H1 (cell line): ENCODE measurements around the gene ZBTB2. TPM values are rescaled to one million over a fixed set of nuclear protein-coding genes. Genes with fewer than 3 reads are reported as not detected.

Source experiments
- CTCF ChIA-PET: fragments of 300-600 bp; sonication (Branson Sonifier 250); formaldehyde crosslinking; loops from one replicate; lab custom pipeline; 2021; ENCODE audit not compliant: partially characterized antibody; lab: Charles Lee
- POLR2A ChIA-PET: fragments of 300-600 bp; sonication (Branson Sonifier 250); formaldehyde crosslinking; loops from one replicate; lab custom pipeline; 2021; ENCODE audit warnings: inconsistent platforms; ENCODE audit not compliant: partially characterized antibody; lab: Charles Lee
- DNase-seq, 2 experiments: peaks; one replicate each; pipeline versions ENCODE4 v3.0.0 to v3.0.0-alpha.2; 2010 to 2022; ENCODE audit warnings: low spot score in 2 of 2, low read depth in 1 of 2, mixed read lengths in 1 of 2
- FAIRE-seq: peaks from 2 replicates; lab custom pipeline; 2011; peaks lifted over from hg19 to GRCh38; lab: Jason Lieb, UNC
- H2AFZ ChIP-seq: 2 replicates; pipeline ENCODE4 v1.8.1; 2012; ENCODE audit warnings: low read length, inconsistent platforms
- H2AK5ac ChIP-seq: 2 replicates; pipeline ENCODE4 v1.6.1; 2013; ENCODE audit warnings: low read depth, low read length
- H2BK120ac ChIP-seq: replicated peaks from 2 replicates; pipeline ENCODE3; 2013; ENCODE audit warnings: low read depth, low read length, inconsistent platforms
- H2BK12ac ChIP-seq: 2 replicates; pipeline ENCODE4 v1.6.1; 2013; ENCODE audit warnings: low read depth, low read length
- H2BK15ac ChIP-seq: 2 replicates; pipeline ENCODE4 v1.6.1; 2013; ENCODE audit warnings: low read length
- H2BK20ac ChIP-seq: 2 replicates; pipeline ENCODE4 v1.6.1; 2013; ENCODE audit warnings: low read length
- H2BK5ac ChIP-seq: 2 replicates; pipeline ENCODE4 v1.6.1; 2013; ENCODE audit warnings: low read depth, low read length
- H3K14ac ChIP-seq: 2 replicates; pipeline ENCODE4 v1.6.1; 2013; ENCODE audit warnings: inconsistent platforms; ENCODE audit not compliant: insufficient read length
- H3K18ac ChIP-seq: 2 replicates; pipeline ENCODE4 v1.6.1; 2013; ENCODE audit warnings: low read length; ENCODE audit errors: extremely low read depth
- H3K23ac ChIP-seq: 2 replicates; pipeline ENCODE4 v1.6.1; 2013; ENCODE audit warnings: inconsistent platforms; ENCODE audit not compliant: insufficient read length
- H3K23me2 ChIP-seq: 2 replicates; pipeline ENCODE4 v1.6.1; 2013; ENCODE audit warnings: low read depth, low read length
- H3K27ac ChIP-seq: 2 replicates; pipeline ENCODE4 v1.6.1; 2011; ENCODE audit warnings: low read depth, low read length, inconsistent platforms
- H3K27me3 ChIP-seq, 4 experiments: replicated peaks in 1 of 4; 1 replicate in 1 of 4; 2 replicates in 3 of 4; pipeline versions ENCODE4 v1.6.1 to v1.8.1; 2011 to 2013; ENCODE audit warnings: low read length in 3 of 4, mild to moderate bottlenecking in 3 of 4, inconsistent platforms in 2 of 4, mixed read lengths in 2 of 4, moderate library complexity in 1 of 4; ENCODE audit not compliant: control insufficient read depth in 3 of 4, insufficient read depth in 3 of 4; ENCODE audit errors: extremely low read depth in 1 of 4
- H3K36me3 ChIP-seq, 4 experiments: 2 replicates each; pipeline versions ENCODE4 v1.6.1 to v1.8.1; 2011 to 2013; ENCODE audit warnings: mild to moderate bottlenecking in 4 of 4, low read length in 3 of 4, moderate library complexity in 2 of 4, control low read depth in 1 of 4, inconsistent platforms in 1 of 4; ENCODE audit not compliant: insufficient read depth in 4 of 4, control insufficient read depth in 2 of 4
- H3K4ac ChIP-seq: replicated peaks from 2 replicates; pipeline ENCODE3; 2013; ENCODE audit warnings: low read length, low read depth, mixed read lengths, inconsistent platforms; ENCODE audit not compliant: insufficient read length
- H3K4me1 ChIP-seq, 4 experiments: replicated peaks in 1 of 4; 1 replicate in 1 of 4; 2 replicates in 3 of 4; pipeline versions ENCODE4 v1.6.1 to v1.8.1; 2011 to 2013; ENCODE audit warnings: low read length in 3 of 4, inconsistent platforms in 2 of 4, mixed read lengths in 1 of 4; ENCODE audit not compliant: insufficient read depth in 4 of 4, control insufficient read depth in 3 of 4
- H3K4me2 ChIP-seq, 2 experiments: 2 replicates each; pipeline versions ENCODE4 v1.6.1 to v1.8.1; 2011 to 2013; ENCODE audit warnings: low read depth in 2 of 2, low read length in 2 of 2, control low read depth in 1 of 2, inconsistent platforms in 1 of 2, mild to moderate bottlenecking in 1 of 2; ENCODE audit not compliant: insufficient read depth in 1 of 2
- H3K4me3 ChIP-seq, 4 experiments: fragments of 200-600, 300-600 bp in 1 of 4; sonication (generic), shearing (Covaris generic), sonication (Bioruptor Twin) in 1 of 4; 2 replicates each; pipeline versions ENCODE4 v1.5.1 to v1.8.1; 2011 to 2016; ENCODE audit warnings: low read length in 4 of 4, low read depth in 3 of 4, control low read depth in 2 of 4, inconsistent platforms in 2 of 4, mild to moderate bottlenecking in 2 of 4, mixed read lengths in 1 of 4, moderate library complexity in 1 of 4; ENCODE audit not compliant: insufficient read depth in 2 of 4; ENCODE audit errors: extremely low read depth in 1 of 4
- H3K56ac ChIP-seq: replicated peaks from 2 replicates; pipeline ENCODE3; 2013; ENCODE audit warnings: low read depth, mild to moderate bottlenecking, mixed read lengths, low read length, inconsistent platforms; ENCODE audit not compliant: insufficient read length
- H3K79me1 ChIP-seq: 2 replicates; pipeline ENCODE4 v1.6.1; 2013; ENCODE audit warnings: low read depth, low read length, control low read depth
- H3K79me2 ChIP-seq, 2 experiments: 2 replicates each; pipeline versions ENCODE4 v1.6.1 to v1.8.1; 2012 to 2013; ENCODE audit warnings: low read length in 2 of 2, mild to moderate bottlenecking in 2 of 2, inconsistent platforms in 1 of 2; ENCODE audit not compliant: insufficient read depth in 2 of 2, control insufficient read depth in 1 of 2
- H3K9ac ChIP-seq, 4 experiments: replicated peaks in 1 of 4; 1 replicate in 1 of 4; 2 replicates in 3 of 4; pipeline versions ENCODE4 v1.6.1 to v1.8.1; 2011 to 2013; ENCODE audit warnings: low read depth in 3 of 4, low read length in 3 of 4, control low read depth in 2 of 4, mild to moderate bottlenecking in 2 of 4, moderate library complexity in 2 of 4, inconsistent platforms in 1 of 4; ENCODE audit errors: extremely low read depth in 1 of 4
- H3K9me3 ChIP-seq, 2 experiments: 2 replicates each; pipeline versions ENCODE4 v1.6.1 to v1.8.1; 2012 to 2013; ENCODE audit warnings: mild to moderate bottlenecking in 2 of 2, moderate library complexity in 2 of 2, control low read depth in 1 of 2, inconsistent platforms in 1 of 2, low read depth in 1 of 2, low read length in 1 of 2, mixed read lengths in 1 of 2; ENCODE audit not compliant: insufficient read depth in 2 of 2
- H4K20me1 ChIP-seq, 2 experiments: replicated peaks in 1 of 2; 2 replicates each; pipeline versions ENCODE3 to v1.8.1; 2011 to 2013; ENCODE audit warnings: inconsistent platforms in 2 of 2, low read length in 2 of 2, mild to moderate bottlenecking in 1 of 2; ENCODE audit not compliant: insufficient read depth in 2 of 2, control insufficient read depth in 1 of 2
- H4K5ac ChIP-seq: 2 replicates; pipeline ENCODE4 v1.6.1; 2013; ENCODE audit warnings: low read length, low read depth, mixed read lengths, inconsistent platforms; ENCODE audit not compliant: insufficient read length
- H4K8ac ChIP-seq: 2 replicates; pipeline ENCODE4 v1.8.0; 2013; ENCODE audit warnings: mild to moderate bottlenecking, moderate library complexity, low read length, inconsistent platforms; ENCODE audit not compliant: insufficient read depth; ENCODE audit errors: extremely low read depth
- H4K91ac ChIP-seq: replicated peaks from 2 replicates; pipeline ENCODE3; 2013; ENCODE audit warnings: low read length, mixed read lengths, inconsistent platforms; ENCODE audit not compliant: insufficient read length
- ATF2 ChIP-seq: IDR thresholded peaks from 2 replicates; pipeline ENCODE4 v1.6.1; 2012; ENCODE audit warnings: low read length, inconsistent platforms
- CTCF ChIP-seq, 3 experiments: IDR thresholded peaks; 1 replicate in 2 of 3; 2 replicates in 1 of 3; pipeline versions ENCODE4 v1.5.1 to v1.6.1; 2011; ENCODE audit warnings: low read length in 3 of 3, mild to moderate bottlenecking in 3 of 3, inconsistent platforms in 2 of 3, low read depth in 1 of 3, moderate library complexity in 1 of 3; ENCODE audit not compliant: insufficient read depth in 1 of 3; ENCODE audit errors: control extremely low read depth in 1 of 3
- RAD21 ChIP-seq, 2 experiments: IDR thresholded peaks in 1 of 2; conservative IDR thresholded peaks in 1 of 2; 2 replicates each; pipeline ENCODE4 v1.6.1; 2011; ENCODE audit warnings: low read depth in 2 of 2, low read length in 2 of 2, improper control_type of control experiment in 1 of 2, inconsistent platforms in 1 of 2, mild to moderate bottlenecking in 1 of 2, moderate library complexity in 1 of 2
- WGBS, 2 experiments: shearing (Covaris generic) in 1 of 2; methylation state at CpG; one replicate each; pipeline versions ENCODE4 v1.1.6 to v1.1.7; 2013 to 2015; ENCODE audit warnings: low lambda C conversion rate in 2 of 2, mixed read lengths in 2 of 2, inconsistent platforms in 1 of 2, low coverage in 1 of 2, missing lambda C conversion rate in 1 of 2; ENCODE audit not compliant: insufficient replicate concordance in 2 of 2, insufficient coverage in 1 of 2, insufficient read length in 1 of 2; ENCODE audit errors: extremely low coverage in 1 of 2, missing lambda C conversion rate in 1 of 2; 5-methylcytosine and 5-hydroxymethylcytosine counted together
- polyA plus RNA-seq, 7 experiments: library from polyadenylated mRNA; depleted of rRNA in 3 of 7; stranded (reverse) in 5 of 7; unstranded in 2 of 7; fragments of >200 nt in 5 of 7; fragments of 200-250 nt in 2 of 7; gene quantifications; 1 replicate in 5 of 7; 2 replicates in 1 of 7; 4 replicates in 1 of 7; pipeline versions ENCODE4 v1.2.1 to v1.2.3, GENCODE V29; 2011 to 2013; ENCODE audit warnings: missing spikeins in 2 of 7, mixed read lengths in 2 of 7
- total RNA-seq: library from RNA; stranded (reverse); fragmentation: NEBNext Ultra II Directional; extraction: Animal tissue kit (Norgen Biotek cat#: 25700); gene quantifications from 2 replicates; pipeline ENCODE4 v1.2.1, GENCODE V29; 2021

ZBTB2 gene
- total and polyA plus RNA-seq, 2 of the 8 experiments (the other 6 are each of a cell fraction or from before 2014, with no cell fraction given) = 16.1 to 23.7 TPM

- H3K27ac ChIP-seq = no peak overlapping the region
- H3K9ac ChIP-seq = no peak overlapping the region
- no peak overlapping the region for H3K56ac ChIP-seq
- no peak overlapping the region for H3K14ac ChIP-seq
- 100% methylated on average over 1 of the region's 1 CpG; no CpG with 5 or more reads in 1 of the 2 experiments for WGBS, 2 experiments
- no peaks in the 10 kb centered on the region for H3K27me3 ChIP-seq
- H3K4me2 ChIP-seq = no peak overlapping the region
- no peak overlapping the region for H4K5ac ChIP-seq
- H3K4me1 ChIP-seq = peaks cover 0 to 3% (median under 1%) of the 10 kb centered on the region in 4 experiments; a peak in 4 of 7 replicates
- H3K79me1 ChIP-seq = peaks cover 6% of the 10 kb centered on the region
- H4K91ac ChIP-seq = peak overlapping the region; percentile 94
- H4K20me1 ChIP-seq = peaks cover 0 to 2% of the 10 kb centered on the region in 2 experiments
- DNase-seq (no peak), FAIRE-seq (no peak)
- no peaks in the 10 kb centered on the region; a peak in 1 of 8 replicates for H3K36me3 ChIP-seq
- peaks cover 8 to 80% of the 10 kb centered on the region in 2 experiments for H3K79me2 ChIP-seq
- no peak overlapping the region for H2BK12ac ChIP-seq
- 0 out of 2 replicates have a peak overlapping the region, but pooled peaks have one; percentile 54 for H2BK15ac ChIP-seq
- no peak overlapping the region for H2AK5ac ChIP-seq
- 0 out of 2 replicates have a peak overlapping the region, but pooled peaks have one; percentile 8 for H4K8ac ChIP-seq
- H2BK20ac ChIP-seq = no peak overlapping the region
- H2BK5ac ChIP-seq = no peak overlapping the region
- no peak overlapping the region for H3K23ac ChIP-seq
- H2BK120ac ChIP-seq = no peak overlapping the region
- ChIA-PET CTCF (no interaction called here), POLR2A (interaction anchor here (1.4 kb wide), 1 partner anchor 9 kb away, joined by 6 read pairs; no protein-coding TSS in a partner anchor)
- TF ChIP-seq ATF2 = no peak
- peak; percentile 11 to 43; a peak in 2 of 4 replicates for TF ChIP-seq RAD21 (IDR thresholded peaks at IDR 0.05 in 1 of 2, conservative IDR thresholded peaks at IDR 0.05 in 1 of 2; ENCODE audit: low read depth in 2 of 2, low read length in 2 of 2)
- peak in 1 of 3 experiments; percentile 13; a peak in 1 of 4 replicates for TF ChIP-seq CTCF (IDR thresholded peaks at IDR 0.05; ENCODE audit: control extremely low read depth in 1 of 3, insufficient read depth in 1 of 3, low read depth in 1 of 3, low read length in 3 of 3)
- no peaks in the 10 kb centered on the region for H3K9me3 ChIP-seq
- H3K4ac ChIP-seq = no peak overlapping the region
- H3K4me3 ChIP-seq = no peak overlapping the region
- no peak overlapping the region for H2AFZ ChIP-seq
- H3K23me2 ChIP-seq = no peaks in the 10 kb centered on the region
- H3K18ac ChIP-seq = no peak overlapping the region
These were observed 10.5 kb downstream of the ZBTB2 start for GRCh38 chr6:151380848-151381205.
